Fibroblast of mammary gland (primary cell): ENCODE measurements around the gene SLC52A1.

Source experiments
- DNase-seq: peaks from one replicate; pipeline ENCODE4 v3.0.0-alpha.2; 2010; ENCODE audit warnings: low read depth
- H3K4me3 ChIP-seq: 2 replicates; pipeline ENCODE4 v1.5.1; 2011; ENCODE audit warnings: low read depth, mild to moderate bottlenecking, low read length, moderate library complexity; ENCODE audit not compliant: control insufficient read depth
- TF ChIP-seq, protein P1 (sequence below): conservative IDR thresholded peaks from 2 replicates; pipeline ENCODE4 v1.5.1; 2011; ENCODE audit warnings: low read depth, low read length, inconsistent platforms; ENCODE audit not compliant: control insufficient read depth, insufficient read depth

The SLC52A1 gene

DNA sequence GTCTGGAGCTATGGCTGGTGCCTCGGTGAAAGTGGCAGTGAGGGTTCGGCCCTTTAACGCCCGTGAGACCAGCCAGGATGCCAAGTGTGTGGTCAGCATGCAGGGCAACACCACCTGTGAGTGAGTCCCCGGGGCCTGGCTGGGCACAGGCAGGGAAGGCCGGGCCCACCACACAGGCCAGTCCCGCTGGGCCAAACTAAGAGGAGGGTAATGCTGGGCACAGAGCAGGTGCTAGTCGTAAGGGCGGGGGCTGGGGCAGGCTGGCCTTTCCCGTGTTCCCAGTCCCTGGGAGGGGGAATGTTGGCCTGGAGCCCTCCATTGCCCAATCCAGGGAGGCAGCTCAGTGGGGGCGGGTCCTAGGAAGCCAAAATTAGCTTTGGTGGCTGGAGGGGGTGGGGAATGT lies 35.0 kb downstream of the SLC52A1 start:
- DNase-seq, result peak; percentile 27
- TF ChIP-seq, protein P1, sequence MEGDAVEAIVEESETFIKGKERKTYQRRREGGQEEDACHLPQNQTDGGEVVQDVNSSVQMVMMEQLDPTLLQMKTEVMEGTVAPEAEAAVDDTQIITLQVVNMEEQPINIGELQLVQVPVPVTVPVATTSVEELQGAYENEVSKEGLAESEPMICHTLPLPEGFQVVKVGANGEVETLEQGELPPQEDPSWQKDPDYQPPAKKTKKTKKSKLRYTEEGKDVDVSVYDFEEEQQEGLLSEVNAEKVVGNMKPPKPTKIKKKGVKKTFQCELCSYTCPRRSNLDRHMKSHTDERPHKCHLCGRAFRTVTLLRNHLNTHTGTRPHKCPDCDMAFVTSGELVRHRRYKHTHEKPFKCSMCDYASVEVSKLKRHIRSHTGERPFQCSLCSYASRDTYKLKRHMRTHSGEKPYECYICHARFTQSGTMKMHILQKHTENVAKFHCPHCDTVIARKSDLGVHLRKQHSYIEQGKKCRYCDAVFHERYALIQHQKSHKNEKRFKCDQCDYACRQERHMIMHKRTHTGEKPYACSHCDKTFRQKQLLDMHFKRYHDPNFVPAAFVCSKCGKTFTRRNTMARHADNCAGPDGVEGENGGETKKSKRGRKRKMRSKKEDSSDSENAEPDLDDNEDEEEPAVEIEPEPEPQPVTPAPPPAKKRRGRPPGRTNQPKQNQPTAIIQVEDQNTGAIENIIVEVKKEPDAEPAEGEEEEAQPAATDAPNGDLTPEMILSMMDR, result no peak
- H3K4me3 ChIP-seq, result no peak overlapping the region

DNA sequence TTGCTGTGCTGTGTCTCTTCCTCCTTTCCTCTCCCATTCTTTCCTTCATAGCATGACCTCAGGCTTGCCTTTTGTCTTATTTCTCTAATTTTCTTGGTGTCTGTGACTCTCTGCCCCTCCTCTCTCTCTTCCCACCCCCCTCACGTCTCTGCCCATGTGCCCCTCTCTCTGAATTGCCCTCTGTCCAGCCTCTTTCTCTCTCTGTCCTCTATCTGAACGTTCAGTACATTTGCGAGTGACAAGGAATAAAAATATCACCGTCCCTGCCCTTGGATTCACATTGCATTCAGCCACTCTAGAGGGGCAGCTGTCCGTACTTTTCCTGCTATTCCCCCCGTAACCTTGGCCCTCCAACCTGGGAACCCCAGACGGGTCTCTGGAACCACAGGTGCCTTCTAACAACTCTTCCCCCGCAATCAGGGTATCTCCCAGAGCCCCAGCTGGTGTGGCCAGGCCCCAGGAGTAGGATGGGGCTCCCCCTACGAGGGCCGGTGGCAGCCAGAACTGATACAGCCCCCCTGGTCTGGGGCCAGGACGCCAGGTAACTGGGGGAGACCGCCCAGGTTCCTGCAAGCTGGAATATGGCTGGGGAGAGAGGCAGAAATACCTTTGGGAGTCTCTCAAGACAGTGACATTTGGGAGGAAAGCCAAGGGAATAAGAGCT lies 35.7 kb downstream of the SLC52A1 start:
- no peak for DNase-seq
- TF ChIP-seq, protein P1, result no peak
- H3K4me3 ChIP-seq, result peak overlapping the region; percentile 75

DNA sequence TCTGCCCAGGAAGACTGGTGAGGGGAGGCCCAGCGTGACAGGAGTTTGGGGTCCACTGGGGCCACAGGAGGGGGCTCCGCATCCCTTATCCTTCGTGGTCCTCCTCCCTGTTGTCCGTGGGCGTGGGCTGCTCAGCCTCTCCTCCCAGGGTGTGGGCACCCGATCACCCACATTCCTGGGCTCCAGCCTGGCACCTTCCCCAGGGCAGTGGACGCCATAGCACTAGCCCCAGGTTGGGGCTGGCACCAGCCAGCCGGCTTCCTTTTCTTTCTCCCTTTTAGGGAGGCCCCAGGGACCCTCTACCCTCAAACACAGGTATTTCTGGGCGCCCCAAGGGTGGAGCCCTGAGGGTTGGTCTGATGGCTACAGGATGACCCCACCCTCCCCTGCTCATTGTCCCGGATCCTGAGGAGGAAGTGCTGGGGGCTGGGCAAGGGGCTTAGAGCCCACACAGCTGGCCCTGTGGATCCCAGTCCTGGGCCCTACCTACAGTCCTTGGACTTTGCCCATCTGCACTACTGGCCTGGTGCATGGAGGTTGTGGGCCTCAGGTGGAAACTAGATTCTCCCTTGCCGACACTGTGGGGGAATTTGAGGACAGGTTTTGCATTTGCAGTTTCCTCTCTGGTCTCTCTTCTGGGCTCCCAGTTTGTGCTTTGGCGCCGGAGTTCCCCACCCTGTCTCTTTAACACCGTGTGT lies 36.3 kb downstream of the SLC52A1 start:
- TF ChIP-seq, protein P1, result no peak
- DNase-seq, result no peak
- peak overlapping the region; percentile 75 for H3K4me3 ChIP-seq

DNA sequence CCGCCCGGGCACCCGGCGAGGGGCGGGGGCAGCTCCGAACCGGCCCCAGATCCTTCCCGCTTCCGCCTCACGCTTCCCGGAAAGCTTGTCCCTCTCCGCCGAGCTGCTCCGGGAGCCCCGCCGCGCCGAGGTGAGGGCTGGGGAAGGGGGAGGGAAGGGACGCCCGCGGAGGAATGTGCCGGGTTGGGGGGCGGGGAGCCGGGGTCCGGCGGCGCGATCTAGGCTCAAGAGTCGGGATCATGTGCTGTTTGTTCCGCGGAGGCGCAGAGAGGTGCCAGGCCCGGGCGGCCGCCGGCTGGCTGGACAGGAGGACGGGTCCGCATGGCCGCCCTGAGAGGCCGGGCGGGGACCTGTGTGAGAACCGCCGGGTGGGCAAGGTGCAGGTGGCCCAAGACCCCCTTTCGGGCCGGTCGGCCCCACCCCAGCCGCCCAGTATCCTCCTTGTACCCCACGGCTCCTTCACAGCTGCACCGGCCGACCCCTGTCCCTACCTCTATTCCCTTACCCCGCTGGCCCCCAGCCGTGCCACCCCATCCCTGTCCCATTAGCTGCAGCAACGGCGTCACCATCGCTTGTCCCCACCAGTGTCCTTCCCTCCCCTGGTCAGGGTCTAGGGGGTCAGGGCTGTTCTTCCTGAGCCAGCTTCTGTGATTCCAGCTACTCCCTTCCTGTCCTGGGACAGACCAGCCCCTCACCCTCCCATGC lies 37.0 kb downstream of the SLC52A1 start:
- TF ChIP-seq, protein P1, result no peak
- DNase-seq, result no peak
- peak overlapping the region; percentile 75 for H3K4me3 ChIP-seq

DNA sequence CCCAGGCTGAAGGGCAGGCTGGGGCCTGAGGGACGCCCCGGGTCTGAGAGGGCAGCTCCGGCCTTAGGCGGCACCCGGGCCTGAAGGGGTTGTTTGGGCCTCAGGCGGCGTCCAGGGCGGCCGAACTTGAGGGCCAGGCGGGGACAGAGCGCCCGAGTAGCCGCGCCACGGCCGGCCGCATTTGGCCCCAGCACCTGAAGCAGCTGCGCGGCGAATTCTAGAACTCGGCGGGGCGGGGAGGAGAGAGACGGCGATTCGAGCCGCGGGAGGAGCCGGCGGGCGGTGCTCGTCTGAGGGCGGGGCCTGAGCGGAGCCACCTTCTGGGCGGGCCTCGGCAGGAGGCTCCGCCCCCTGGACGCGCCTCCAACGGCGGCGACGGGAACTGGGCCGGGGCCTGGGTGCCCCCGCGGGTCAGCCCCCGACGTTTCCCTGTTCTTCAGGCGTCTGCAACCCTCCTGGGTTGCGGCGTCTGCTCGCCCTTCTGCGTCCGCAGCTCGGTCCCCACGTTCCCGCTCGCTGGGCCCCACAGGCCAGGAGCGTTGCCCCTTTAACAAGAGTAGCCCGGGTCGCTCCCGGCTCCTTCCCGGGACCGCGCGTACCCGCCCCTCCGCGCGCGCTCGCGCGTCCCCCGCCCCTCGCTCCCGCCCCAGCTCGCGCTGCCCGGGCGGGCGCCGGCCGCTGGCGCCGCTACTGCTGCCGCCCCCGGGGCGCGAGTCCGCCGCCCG lies 37.8 kb downstream of the SLC52A1 start, which contains the start of the genes INCA1 and KIF1C:
Gene INCA1, minus strand, starts transcription at position 221 of the 725 bp plus-strand sequence. CDS start 3,085 bp downstream, outside the sequence.
Gene KIF1C, plus strand, starts transcription at position 649 of the 725 bp plus-strand sequence. CDS start 2,297 bp downstream, outside the sequence.
- peak within 1 kb of the TSS; percentile 75 for H3K4me3 ChIP-seq
- TF ChIP-seq, protein P1, result no peak
- DNase-seq, result peak; percentile 77

DNA sequence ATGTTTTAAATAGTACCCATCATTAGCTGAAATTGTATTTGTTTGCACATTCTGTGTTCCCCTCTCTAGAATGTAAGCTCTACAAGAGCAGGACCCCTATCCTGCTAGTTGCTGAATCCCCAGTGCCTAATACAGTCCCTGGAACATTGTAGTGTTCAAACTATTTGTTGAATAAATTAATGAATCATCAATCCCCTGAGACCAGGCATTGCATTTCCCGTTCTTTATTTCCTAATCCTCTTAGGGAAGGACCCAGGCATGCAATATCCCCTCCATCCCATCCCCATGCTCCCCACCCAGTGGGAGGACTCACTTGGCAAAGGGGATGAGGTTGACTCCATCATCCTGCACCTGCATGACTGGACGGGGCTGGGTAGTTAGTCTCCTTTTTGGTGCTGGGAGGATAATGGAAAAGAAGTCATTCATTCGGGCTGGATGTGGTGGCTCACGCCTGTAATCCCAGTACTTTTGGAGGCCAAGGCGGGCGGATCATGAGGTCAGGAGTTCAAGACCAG lies 41.1 kb downstream of the SLC52A1 start:
- TF ChIP-seq, protein P1, result no peak
- H3K4me3 ChIP-seq, result no peak overlapping the region
- DNase-seq, result peak; percentile 61
